DMS53 (cell line): ENCODE results near the gene TEX36.
"Not testable (repeated sequence)": the region's sequence is repeated elsewhere in the genome, so short reads cannot be mapped to it uniquely, and the experiment has no call there.

Experiments used
- DNase-seq: peaks from one replicate; lab custom pipeline; 2025; lab: John Stamatoyannopoulos, UW

TEX36 gene, protein sequence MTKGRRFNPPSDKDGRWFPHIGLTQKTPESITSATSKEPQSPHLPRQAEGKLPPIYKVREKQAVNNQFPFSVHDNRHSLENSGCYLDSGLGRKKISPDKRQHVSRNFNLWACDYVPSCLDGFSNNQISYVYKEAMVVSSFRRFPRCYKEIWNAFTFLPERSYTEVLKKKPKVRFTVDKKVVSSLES

DNA sequence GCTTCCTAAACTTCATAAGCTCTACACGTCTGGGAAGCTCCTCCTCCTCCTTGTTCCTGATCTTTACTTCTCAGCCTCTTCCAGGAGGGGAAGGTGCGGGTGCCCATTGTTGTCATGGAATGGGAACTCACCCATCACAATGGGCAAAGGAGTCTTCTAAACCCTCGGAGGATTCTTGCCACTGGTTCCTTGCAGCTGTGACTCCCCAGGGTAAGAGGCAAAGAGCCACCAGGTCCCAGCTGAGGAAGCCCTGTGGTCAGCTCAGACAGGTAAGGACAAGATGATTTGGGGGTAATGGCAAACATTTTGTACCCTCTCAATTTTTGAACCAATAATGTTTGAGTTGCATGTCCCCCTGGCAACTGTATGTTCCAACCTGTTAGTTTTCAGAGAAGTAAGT lies at the start of gene TEX36:
TEX36 (minus strand) TSS at position 101 of the 400 bp plus-strand sequence. CDS start 174 bp downstream, outside the sequence.
- no peak for DNase-seq

DNA sequence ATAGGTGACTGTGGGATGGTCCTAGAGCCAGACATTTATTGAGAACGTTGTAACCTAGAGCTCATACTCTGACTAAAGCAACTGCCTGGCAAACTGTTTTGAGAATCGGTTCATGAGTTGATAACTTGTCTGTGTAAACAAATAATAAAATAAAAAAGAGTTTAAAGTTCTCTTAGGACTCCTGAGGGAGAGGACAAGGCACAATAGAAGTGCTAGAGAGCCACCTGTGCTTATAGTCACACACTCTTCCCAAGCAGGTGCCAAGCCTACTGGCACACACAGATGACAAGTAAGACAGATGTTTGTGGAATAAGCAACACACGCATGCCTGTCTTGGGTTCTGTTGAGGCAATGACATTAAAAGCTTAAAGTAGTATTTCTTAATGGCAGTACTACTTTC lies 44.5 kb upstream of the TEX36 start:
- peak; percentile 49 for DNase-seq

DNA sequence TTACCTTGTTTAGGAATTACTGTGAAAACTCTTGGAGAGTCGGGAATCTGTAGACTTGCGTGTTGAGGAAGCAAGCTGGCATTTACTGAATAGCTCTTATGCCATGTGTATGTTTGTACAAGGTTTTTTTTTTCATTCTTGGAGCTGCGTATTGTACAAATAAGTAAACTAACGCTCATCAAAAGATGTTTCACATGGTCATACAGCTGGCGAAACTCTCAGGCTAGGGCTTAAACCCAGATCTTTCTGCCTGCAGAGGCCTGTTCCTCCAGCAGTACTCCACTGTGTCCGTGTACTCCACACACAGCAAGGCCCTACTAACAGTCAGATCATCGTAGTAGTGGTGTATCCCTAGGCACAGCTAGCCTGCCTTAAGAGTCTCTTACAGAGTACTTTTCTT lies 44.0 kb upstream of the TEX36 start:
- peak; percentile 93 for DNase-seq

DNA sequence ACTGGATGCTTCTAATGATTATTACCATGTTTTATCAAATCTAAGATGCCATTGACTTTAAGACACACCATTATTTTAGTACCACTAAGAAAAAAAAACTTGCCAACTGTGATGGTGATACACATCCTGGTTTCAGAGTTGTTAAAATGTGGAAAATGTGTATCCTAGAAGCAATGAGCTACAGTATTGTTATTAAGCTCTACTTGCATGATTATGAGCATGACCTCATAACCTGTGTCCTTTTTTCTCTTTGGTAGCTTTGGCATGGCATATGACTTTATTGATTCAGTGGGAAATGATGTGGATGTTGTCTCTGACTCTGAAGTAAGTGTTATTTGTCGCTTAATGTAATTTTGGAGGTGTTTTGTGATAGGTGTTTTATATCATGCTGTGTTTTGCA lies 39.8 kb upstream of the TEX36 start:
- peak; percentile 5 for DNase-seq

- DNase-seq: no peak
These were observed 38.1 kb upstream of the TEX36 start for GRCh38 chr10:125721035-125721434.

- no peak for DNase-seq
These were observed 37.0 kb upstream of the TEX36 start for GRCh38 chr10:125720002-125720382.

- DNase-seq: peak; percentile 99
These were observed 36.4 kb upstream of the TEX36 start, which contains the start of gene EDRF1 for GRCh38 chr10:125719173-125720001. Gene EDRF1 (plus strand): TSS chr10:125719709. CDS start chr10:125719808, 99 bp downstream.

DNA sequence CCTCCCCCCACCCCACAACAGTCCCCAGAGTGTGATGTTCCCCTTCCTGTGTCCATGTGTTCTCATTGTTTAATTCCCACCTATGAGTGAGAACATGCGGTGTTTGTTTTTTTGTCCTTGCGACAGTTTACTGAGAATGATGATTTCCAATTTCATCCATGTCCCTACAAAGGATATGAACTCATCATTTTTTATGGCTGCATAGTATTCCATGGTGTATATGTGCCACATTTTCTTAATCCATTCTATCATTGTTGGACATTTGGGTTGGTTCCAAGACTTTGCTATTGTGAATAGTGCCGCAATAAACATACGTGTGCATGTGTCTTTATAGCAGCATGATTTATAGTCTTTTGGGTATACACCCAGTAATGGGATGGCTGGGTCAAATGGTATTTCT lies 31.8 kb upstream of the TEX36 start:
- DNase-seq: not testable (repeated sequence)

GRCh38 chr10:125711110-125711750 lies 28.3 kb upstream of the TEX36 start:
- DNase-seq: no peak

- peak; percentile 10 for DNase-seq
These were observed 26.9 kb upstream of the TEX36 start for GRCh38 chr10:125709553-125710474.

DNA sequence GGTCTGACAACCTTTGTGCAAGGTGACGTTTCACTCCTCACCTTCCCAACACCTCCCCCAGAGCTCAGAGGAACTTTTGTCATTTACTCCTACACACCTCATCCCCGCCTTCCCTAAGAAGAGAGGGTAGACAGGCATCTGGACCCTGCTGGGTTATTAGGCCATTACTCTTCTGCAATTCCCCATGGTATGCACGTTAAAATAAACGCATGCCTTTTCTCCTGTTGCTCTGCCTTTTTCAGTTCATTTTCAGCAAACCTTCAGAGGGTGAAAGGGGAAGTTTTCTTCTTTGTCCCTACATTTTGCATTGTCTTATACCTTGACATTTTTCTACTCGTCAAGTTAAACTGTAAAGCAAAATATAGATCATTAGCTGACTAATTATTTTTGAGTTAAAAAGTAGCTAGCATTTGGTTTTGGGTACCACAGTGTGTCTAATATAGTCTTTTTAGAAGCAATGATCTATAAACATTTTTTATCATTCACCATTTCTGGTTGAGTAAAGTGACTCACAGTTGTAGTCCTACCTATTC lies 26.1 kb upstream of the TEX36 start:
- DNase-seq: no peak

- DNase-seq: peak; percentile 82
These were observed 24.8 kb upstream of the TEX36 start for GRCh38 chr10:125707541-125708468.

DNA sequence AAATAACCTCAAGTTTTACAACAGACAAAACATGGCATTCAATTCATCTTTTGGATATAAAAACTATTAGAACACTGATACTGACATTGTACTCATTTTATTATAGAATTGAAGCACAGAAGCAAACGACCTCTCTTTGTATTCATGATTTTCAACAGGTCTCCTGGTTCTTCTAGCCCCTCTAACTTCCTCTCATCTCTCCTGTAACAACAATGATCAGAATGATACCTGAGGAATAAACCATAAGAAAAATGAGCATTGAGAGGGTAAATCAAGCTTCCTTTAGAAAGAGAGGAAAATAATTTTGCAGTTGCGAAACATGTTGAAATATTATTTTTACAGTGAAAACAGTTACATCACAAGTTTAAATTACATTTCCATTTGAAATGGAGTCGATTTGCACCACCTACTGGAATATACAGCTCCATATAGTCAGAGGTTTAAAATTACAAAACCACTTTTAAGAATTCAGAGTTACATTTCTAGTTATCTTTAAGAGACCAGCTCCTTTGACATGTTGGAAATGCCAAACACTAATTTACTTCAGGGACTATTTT lies 17.5 kb upstream of the TEX36 start:
- peak; percentile 13 for DNase-seq

GRCh38 chr10:125699562-125700143 lies 16.7 kb upstream of the TEX36 start:
- DNase-seq: no peak

- DNase-seq: peak; percentile 8
These were observed 15.6 kb upstream of the TEX36 start for GRCh38 chr10:125698481-125698998.

DNA sequence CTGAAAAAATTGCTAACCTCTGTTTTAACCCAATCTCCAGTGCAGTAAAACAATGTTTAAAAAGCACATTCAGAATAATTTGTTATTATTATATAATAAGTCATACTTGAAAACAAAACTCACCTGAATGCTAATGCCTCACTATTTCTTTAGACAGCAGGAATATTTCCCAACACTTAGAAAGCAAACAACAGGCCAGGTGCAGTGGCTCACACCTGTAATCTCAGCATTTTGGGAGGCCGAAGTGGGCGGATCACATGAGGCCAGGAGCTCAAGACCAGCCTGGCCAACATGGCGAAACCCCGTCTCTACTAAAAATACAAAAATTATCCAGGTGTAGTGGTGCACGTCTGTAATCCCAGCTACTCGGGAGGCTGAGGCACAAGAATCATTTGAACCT lies 13.9 kb upstream of the TEX36 start:
- peak; percentile 26 for DNase-seq

- DNase-seq: no peak
These were observed 11.9 kb upstream of the TEX36 start for GRCh38 chr10:125694883-125695282.

GRCh38 chr10:125693524-125693847 lies 10.5 kb upstream of the TEX36 start:
- no peak for DNase-seq
